ENCODE data around the gene AKAP13.

AKAP13 gene

GRCh38 chr15:85763673-85764633, 383.6 kb downstream of the AKAP13 start:
- CTCF ChIA-PET = interaction anchor here (0.5 to 1.1 kb wide), 4 partner anchors 9 to 933 kb away, joined by 3 to 4 read pairs (median 3); no protein-coding TSS in a partner anchor
- Histone ChIP-seq H3K4me1 (ENCODE audit: control insufficient read depth, insufficient read depth, low read length) (no peaks in the 10 kb centered on the region), H3K27ac (ENCODE audit: extremely low read depth, low read depth, low read length) (no peak overlapping the region), H3K4me3 (ENCODE audit: low read depth, low read length) (no peak overlapping the region), H3K36me3 (ENCODE audit: control insufficient read depth in 2 of 2, insufficient read depth in 1 of 2, low read length in 2 of 2) (peaks cover 0 to 10% of the 10 kb centered on the region in 2 experiments; a peak in 1 of 3 replicates), H3K9me3 (ENCODE audit: control insufficient read depth, insufficient read depth, low read depth, low read length) (no peaks in the 10 kb centered on the region)
- POLR2A ChIA-PET = no interaction called here
- TF ChIP-seq ZNF311 (tag by site-specific recombination; IDR thresholded peaks at IDR 0.05; ENCODE audit: borderline replicate concordance) (no peak), ZFP41 (tag by site-specific recombination; IDR thresholded peaks at IDR 0.05; ENCODE audit: borderline replicate concordance) (no peak), ZNF140 (tag by site-specific recombination; IDR thresholded peaks at IDR 0.05) (no peak), ZNF660 (tag by site-specific recombination; IDR thresholded peaks at IDR 0.05) (no peak), ZXDB (tag by site-specific recombination; IDR thresholded peaks at IDR 0.05) (no peak), ZNF510 (tag by site-specific recombination; IDR thresholded peaks at IDR 0.05; ENCODE audit: insufficient replicate concordance) (no peak), ZNF16 (tag by site-specific recombination; IDR thresholded peaks at IDR 0.05; ENCODE audit: low read depth) (no peak), SCRT1 (tag by site-specific recombination; IDR thresholded peaks at IDR 0.05; ENCODE audit: borderline replicate concordance) (no peak), ZNF610 (tag by site-specific recombination; IDR thresholded peaks at IDR 0.05; ENCODE audit: borderline replicate concordance) (no peak), ZNF664 (tag by site-specific recombination; IDR thresholded peaks at IDR 0.05) (no peak), BCL11A (tag by site-specific recombination; IDR thresholded peaks at IDR 0.05; ENCODE audit: low read depth) (no peak), ZNF404 (tag by site-specific recombination; IDR thresholded peaks at IDR 0.05) (no peak), HOXC10 (CRISPR knock-in tag; IDR thresholded peaks at IDR 0.05) (no peak), ZNF558 (tag by site-specific recombination; IDR thresholded peaks at IDR 0.05) (no peak), ZBTB48 (tag by site-specific recombination; IDR thresholded peaks at IDR 0.05) (no peak), ZNF692 (tag by site-specific recombination; IDR thresholded peaks at IDR 0.05) (no peak)
- TF ChIP-seq, protein P1, sequence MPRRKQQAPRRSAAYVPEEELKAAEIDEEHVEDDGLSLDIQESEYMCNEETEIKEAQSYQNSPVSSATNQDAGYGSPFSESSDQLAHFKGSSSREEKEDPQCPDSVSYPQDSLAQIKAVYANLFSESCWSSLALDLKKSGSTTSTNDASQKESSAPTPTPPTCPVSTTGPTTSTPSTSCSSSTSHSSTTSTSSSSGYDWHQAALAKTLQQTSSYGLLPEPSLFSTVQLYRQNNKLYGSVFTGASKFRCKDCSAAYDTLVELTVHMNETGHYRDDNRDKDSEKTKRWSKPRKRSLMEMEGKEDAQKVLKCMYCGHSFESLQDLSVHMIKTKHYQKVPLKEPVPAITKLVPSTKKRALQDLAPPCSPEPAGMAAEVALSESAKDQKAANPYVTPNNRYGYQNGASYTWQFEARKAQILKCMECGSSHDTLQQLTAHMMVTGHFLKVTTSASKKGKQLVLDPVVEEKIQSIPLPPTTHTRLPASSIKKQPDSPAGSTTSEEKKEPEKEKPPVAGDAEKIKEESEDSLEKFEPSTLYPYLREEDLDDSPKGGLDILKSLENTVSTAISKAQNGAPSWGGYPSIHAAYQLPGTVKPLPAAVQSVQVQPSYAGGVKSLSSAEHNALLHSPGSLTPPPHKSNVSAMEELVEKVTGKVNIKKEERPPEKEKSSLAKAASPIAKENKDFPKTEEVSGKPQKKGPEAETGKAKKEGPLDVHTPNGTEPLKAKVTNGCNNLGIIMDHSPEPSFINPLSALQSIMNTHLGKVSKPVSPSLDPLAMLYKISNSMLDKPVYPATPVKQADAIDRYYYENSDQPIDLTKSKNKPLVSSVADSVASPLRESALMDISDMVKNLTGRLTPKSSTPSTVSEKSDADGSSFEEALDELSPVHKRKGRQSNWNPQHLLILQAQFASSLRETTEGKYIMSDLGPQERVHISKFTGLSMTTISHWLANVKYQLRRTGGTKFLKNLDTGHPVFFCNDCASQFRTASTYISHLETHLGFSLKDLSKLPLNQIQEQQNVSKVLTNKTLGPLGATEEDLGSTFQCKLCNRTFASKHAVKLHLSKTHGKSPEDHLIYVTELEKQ (tag by site-specific recombination; IDR thresholded peaks at IDR 0.05; ENCODE audit: borderline replicate concordance) = no peak
- TF ChIP-seq, protein P2, sequence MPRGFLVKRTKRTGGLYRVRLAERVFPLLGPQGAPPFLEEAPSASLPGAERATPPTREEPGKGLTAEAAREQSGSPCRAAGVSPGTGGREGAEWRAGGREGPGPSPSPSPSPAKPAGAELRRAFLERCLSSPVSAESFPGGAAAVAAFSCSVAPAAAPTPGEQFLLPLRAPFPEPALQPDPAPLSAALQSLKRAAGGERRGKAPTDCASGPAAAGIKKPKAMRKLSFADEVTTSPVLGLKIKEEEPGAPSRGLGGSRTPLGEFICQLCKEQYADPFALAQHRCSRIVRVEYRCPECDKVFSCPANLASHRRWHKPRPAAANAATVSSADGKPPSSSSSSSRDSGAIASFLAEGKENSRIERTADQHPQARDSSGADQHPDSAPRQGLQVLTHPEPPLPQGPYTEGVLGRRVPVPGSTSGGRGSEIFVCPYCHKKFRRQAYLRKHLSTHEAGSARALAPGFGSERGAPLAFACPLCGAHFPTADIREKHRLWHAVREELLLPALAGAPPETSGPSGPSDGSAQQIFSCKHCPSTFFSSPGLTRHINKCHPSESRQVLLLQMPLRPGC (tag by site-specific recombination; IDR thresholded peaks at IDR 0.05) = no peak
- TF ChIP-seq, protein P3, sequence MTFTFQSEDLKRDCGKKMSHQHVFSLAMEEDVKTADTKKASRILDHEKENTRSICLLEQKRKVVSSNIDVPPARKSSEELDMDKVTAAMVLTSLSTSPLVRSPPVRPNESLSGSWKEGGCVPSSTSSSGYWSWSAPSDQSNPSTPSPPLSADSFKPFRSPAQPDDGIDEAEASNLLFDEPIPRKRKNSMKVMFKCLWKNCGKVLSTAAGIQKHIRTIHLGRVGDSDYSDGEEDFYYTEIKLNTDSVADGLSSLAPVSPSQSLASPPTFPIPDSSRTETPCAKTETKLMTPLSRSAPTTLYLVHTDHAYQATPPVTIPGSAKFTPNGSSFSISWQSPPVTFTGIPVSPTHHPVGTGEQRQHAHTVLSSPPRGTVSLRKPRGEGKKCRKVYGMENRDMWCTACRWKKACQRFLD (tag by site-specific recombination; IDR thresholded peaks at IDR 0.05) = no peak

Data from HEK293 (cell line).